ENCODE results near the gene IMPG1. TPM values are rescaled to one million over a fixed set of nuclear protein-coding genes. Genes with fewer than 3 reads are reported as not detected.
A peak's percentile ranks its signal among the peaks of the same experiment; 100 is the strongest.
"Not testable (repeated sequence)": the region's sequence is repeated elsewhere in the genome, so short reads cannot be mapped to it uniquely, and the experiment has no call there.

IMPG1 gene
- total RNA-seq, 1 experiment from 2014 or later = not detected

DNA sequence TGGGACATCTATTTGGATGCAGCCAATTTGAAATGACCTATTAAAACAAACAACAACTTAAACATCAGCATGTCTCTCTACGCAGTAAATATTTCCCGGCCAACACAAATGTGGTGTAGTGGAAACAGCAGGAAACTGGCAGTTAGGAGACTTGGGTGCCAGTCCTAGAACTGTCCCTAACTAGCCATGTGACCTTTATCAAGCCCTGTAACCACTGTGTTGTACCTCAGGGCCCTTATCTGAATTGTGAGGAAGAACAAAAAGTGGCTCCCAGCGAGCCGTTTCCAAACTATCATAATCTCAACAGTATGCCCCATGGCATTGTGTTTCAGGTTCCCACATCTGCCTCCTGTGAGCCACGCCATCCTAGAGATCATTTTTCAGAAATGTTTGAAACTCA is 124.5 kb downstream of the IMPG1 start:
- DNase-seq (ENCODE audit: low spot score) = no peak

DNA sequence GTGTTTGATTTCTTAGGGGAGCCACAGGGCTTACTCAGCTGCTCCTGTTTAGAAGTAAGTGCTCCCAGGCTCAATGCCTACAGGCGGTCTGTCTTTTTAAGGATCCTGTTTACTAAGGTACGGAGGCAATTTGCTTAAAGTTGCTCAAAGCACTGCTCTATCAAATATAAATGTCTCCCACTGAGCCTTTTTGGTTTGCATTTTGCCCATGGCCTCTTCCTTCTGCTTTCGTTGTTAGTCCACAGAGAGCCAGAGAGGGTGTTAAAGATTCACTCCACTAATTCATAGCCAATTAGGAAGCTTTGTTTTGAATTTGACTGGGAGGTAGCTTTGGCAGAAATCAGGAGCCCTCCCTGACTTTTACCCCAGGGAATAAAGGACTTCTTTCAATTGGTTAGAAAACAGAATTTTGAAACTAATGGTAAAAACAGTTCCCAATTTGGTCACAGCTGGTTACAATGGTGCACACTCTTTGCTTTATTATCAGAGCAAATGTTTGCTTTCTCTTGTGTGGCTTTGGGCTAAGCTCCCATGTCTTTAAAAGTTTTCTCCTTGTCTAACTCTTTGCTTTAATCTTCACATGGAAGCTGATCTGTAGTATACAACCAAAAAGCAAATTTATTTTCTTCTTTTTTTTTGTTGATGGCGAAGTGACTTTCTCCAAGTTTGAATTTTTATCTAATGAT is 126.2 kb downstream of the IMPG1 start:
- no peak for DNase-seq (ENCODE audit: low spot score)

DNA sequence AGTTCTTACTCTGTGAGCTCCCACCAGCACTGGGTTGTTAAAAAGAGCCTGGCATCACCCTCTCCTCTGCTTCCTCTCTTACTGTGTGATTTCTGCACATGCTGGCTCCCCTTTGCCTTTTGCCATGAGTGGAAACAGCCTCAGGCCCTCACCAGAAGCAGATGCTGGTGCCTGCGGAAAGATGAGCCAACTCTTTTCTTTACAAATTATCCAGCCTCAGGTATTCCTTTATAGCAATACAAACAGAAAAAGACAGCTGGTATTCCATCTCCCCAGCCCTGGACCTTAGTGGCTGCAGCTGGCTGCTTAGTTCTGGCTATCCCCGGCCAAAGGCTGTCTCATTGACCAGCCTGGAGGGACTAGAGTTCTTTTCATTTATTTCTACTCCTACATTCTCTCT is 129.1 kb downstream of the IMPG1 start:
- DNase-seq (ENCODE audit: low spot score) = no peak

DNA sequence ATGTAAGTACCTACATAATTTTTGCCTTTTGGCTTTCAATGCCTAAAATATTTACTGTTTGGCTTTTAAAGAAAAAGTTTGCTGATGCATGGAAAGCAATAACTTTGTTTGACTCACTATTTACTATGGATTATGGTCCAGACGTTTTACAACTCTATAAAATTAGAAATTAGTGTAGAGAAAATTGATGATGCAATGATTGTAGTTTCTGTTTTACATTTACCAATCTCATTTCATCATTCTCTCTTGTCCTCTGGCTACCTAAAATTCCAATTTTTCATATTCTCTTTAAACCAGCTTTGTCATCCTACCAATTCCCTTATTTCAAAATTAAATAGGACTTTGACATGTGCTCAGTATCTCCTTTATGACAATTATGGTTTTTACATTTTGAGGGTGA is 131.0 kb downstream of the IMPG1 start:
- DNase-seq (ENCODE audit: low spot score) = no peak

DNA sequence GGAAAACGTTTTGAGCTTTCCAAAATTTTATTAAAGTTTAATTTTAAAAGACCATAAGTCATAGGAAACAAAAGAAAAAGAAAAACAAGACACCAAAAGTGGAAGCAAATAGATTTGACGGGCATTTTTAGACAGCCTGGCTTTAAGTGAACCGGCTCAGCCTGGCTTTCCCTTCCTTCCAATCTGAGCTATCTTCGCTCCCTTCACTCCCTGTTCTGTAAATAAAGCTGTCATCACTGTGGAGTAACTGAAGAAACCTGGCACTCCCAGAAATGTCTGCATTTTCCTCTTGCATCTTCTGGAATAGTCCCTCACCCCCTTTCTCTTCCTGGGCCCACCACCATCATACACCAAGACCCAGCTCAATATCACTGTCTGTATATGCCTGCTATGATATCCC is 131.9 kb downstream of the IMPG1 start:
- no peak for DNase-seq (ENCODE audit: low spot score)

DNA sequence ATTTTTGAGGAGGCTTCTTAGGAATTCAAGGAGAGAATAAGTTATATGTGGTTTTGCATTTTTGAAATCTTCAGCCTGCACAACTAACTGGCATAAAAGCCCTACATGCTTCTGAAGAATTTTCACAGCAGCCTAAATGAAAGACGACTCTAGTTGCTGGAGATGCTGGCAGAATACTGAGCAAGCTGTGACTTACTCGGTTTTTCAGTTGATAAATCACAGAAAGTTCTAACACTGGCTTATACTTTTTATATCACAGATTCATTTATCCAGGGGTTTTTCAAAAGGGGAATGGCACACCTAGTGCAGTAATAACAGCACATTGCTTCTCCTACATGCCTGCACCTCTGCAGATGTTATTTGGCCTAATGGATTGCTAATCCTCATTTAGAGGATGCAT is 134.6 kb downstream of the IMPG1 start:
- no peak for DNase-seq (ENCODE audit: low spot score)

DNA sequence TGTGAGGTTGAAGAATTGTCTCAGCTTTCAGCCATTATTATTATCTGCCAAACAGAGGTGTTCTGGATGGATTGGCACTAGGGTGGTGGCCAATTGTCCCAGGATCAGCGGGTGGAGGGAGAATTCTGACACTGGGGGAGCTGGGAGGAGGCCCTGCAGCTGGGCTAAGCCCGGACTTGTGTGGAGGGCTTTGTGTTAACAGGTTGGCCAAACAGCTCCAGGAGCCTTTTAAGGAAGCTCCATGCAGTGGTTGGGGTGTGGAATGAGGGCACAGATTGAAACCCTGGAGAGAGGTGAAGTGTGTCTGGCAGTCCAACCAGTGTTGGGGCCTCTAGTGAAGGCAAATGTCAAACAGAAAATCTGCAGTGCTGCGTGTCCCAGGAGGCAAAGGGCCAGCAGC is 135.8 kb downstream of the IMPG1 start:
- DNase-seq (ENCODE audit: low spot score) = no peak

DNA sequence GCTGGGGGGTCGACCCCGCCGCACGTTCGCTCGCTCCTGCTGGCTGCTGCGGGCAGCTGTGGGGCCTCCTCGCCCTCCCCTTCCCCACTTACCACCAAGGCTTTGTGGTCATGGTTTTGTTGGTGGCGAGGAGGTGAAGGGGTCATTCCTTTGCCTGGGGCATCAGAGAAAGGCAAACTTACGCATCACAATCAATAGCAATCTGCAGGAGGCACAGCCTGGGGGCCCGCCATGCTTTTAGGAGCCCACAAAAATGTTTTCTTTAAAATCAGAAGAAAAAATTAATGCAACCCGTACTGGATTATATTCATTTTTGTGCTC is 137.0 kb downstream of the IMPG1 start:
- DNase-seq (ENCODE audit: low spot score) = no peak

DNA sequence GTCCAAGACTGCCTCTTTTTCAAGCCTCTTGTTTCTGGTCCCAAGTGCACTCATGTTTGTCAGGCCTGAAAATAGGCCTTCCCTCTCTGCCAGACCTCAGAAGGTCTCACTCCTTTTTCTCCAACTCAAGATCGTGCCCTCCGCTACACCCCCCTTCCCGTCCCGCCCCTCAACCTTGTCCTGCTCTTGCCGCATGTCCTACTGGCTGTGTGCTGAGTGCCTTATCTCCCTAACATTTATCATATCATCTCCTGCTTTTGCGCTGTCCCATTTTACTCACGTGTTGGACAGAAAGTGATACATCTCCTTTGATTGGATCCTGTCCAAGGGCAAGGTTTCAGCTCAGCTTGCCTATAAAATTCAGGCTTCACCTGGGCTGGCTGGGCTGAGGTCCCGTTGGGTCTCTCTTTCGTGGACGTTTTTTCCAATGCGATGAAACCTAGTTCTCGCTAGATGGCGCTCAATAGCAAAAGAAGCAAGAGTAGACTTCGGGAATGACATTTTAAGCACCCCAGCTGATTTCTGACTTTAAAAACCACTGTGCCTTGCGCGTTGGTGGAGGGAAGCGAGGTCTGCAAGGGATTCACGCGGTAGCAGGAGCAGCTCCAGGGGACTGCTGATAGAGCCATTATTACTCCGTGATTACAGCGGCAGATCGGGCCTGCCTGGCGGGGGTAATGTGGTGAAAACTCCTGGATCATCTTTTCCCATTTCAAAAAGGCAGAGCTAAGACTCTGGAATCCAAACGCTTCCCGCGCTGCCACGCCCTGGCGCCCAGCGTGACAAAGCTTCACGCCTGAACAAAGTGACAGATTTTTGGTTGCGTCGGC is 137.6 kb downstream of the IMPG1 start:
- DNase-seq (ENCODE audit: low spot score) = peak; percentile 67

DNA sequence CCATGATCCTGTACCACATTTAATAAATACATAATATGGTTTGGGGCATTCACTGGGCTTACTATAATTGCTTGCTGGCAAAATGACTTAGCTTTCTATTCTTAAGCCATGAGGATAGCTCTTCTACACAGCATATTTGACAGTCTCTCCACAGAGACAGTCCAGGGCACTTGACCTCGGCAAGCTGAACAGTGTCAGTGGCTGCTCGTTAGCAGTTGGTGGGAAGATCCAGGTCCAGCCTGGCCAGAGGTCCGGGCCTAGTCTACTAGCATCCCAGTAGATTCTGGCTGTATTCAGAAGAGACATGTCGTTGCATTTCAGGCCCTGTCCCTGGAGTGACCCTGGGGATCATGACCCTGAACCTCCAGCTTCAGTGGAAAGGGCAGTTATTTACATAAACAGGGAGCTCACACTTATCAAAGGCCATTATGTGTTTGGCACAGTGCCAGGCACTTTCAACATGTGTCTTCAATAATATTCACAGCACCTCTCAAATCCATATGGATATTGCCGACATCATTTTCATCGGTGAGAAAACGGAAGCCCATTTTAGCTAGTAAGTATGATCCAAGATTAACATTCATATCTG is 139.0 kb downstream of the IMPG1 start:
- no peak for DNase-seq (ENCODE audit: low spot score)

DNA sequence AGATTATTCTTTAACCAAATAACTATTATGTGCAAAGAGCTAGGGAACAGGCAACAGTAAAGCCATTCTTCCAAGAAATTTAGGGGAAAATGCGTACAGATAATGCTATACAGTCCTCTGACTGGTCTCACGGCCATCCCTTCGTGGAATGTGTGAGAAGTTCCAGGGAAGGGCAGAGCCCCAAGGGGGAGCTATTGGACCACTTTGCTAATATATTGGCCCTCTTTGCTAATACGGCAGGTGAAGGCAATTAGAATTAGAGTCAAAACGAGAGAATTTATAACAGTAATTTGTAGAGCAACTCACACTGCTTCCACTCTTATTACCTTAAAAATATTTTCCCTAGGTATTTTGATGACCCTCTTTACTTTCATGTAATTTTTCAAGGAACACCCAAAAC is 140.4 kb downstream of the IMPG1 start:
- peak; percentile 53 for DNase-seq (ENCODE audit: low spot score)

DNA sequence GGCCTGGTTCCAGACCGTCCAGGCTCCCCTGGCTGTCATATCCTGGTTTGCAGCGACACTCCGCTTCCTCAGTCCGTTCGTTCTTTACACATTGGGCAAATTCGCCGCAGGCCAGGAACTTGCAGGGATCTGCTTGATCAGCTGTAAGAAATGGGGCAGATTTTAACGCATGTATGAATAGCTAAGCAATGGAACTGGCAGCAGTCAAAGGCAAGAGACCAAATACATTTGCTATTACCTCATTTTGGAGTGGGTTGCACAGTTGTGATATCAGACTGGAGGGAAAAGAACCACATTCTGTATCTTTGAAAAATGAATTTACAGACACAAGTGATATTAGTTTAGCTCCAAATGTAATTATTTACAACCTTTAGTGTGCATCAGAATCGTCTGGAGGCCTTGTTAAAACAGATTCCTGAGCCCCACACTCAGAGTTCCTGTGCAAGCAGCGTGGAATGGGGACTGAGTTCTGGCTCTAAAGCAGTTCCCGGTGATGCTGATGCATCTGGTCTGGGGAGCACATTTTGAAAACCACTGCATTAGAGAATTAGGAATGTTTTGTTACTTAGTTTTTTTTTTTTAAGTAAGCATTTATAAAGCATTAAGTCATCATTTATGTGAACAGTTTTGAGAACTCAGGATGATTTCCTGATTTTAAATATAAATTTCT is 141.3 kb downstream of the IMPG1 start:
- DNase-seq (ENCODE audit: low spot score) = no peak

DNA sequence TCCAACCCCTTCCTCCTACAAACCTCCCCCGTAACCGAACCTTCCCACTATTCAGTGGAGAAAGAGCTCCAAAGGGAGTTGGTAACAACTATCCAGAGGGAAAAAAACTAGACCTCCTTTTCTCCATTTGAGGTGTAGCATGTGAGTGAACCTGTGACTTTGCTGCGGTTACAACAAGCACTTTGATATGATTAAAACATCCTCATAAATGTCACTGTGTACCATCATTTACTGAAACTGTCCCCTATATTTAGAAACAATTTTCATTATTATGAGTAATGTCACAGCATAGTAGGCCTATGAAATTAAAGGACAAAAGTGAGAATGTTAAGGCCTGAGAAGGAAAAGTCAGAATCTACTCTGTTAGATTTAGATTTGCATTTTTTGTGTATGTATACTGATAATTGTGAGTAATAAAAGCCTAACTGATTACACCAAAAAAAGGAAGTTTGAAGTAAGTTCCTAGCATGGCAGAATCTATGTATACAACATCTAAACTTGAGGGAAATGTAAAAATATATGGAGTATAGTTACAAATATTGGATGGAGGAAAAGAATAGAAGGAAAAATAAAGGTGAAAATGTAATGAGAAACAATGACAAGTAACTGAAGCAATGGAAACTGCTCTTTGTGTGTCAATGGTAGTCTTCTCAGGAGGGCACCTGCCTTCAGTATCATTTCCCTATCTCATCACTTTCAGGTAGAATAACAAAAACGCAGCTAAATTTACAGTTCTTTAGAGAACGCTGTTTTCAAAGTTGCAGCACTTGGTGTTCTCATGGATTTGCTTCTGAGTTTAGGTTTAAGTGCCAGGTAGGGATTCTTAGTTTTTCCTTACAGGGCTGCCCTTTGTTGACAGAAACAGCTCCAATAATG is 145.9 kb downstream of the IMPG1 start:
- no peak for DNase-seq (ENCODE audit: low spot score)

DNA sequence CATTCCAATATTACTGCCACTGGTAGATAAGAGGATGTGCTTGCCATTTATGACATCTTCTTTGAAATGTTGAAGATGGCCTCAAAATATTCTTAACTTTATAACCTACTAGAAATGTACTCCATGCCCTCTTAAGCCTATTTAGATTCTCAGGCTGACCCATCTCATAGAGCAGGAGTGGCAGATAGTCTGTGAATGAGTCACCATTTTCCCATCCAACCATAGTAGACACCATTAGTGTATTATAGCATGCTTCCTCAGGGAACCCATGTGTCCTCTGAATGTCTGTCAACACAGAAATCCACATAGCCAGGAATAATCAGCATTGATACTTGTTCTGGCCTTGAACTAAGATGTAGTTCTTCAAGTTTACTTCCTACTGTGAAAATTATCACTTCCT is 150.2 kb downstream of the IMPG1 start:
- no peak for DNase-seq (ENCODE audit: low spot score)

DNA sequence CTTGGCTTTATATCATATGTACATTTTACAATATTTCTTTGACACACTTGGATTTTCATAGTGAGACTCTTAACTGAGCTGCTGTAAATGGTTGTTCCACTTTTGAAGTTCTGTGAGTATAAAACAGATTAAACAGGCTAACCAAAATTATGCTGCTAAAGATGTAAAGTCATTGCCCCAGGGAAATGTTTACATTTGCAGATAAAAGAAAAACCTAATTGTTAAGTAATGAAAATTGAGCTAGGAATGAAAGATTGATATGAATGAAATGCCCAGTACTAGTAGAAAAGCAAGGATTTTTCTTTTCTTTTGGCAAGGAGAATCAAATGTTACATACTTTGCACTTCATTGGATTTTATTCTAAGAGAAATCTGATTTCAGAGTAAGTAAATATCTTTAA is 159.4 kb downstream of the IMPG1 start:
- no peak for DNase-seq (ENCODE audit: low spot score)

DNA sequence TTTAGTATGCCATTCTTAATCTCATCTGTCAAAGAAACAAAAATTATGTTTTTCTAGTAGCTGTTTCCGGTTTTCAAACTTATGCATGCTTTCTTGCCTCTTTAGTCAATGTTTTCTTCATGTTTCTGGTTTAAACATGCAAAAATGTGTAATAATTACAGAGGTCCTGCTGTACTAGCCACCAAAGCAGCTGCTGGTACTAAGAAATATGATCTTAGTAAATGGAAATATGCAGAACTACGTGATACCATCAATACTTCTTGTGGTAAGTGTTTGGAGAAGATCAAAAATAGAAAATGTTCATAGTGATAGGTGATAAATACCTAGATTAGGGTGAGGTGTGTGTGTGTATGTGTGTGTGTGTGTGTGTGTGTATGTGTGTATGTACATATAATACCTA is 165.0 kb downstream of the IMPG1 start:
- DNase-seq (ENCODE audit: low spot score) = no peak

DNA sequence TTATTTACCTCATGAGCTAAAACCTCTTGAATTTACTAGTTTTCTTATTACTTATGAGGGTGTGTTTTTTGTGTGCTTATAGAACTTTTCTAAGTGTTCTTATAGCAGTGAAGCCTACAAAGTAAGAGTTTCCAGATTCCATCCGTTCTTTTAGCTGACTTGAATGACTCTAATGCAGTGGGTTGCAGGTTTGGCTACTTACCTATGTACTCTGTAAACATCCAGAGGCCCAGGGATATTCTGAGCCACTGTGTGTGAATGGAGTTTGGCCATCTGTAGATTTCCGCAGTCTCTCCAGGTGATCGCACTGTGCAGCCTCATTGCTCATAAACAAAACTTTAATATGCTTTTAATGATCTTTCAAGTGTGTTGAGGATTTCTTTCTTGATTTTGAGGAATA is 165.6 kb downstream of the IMPG1 start:
- DNase-seq (ENCODE audit: low spot score) = no peak

DNA sequence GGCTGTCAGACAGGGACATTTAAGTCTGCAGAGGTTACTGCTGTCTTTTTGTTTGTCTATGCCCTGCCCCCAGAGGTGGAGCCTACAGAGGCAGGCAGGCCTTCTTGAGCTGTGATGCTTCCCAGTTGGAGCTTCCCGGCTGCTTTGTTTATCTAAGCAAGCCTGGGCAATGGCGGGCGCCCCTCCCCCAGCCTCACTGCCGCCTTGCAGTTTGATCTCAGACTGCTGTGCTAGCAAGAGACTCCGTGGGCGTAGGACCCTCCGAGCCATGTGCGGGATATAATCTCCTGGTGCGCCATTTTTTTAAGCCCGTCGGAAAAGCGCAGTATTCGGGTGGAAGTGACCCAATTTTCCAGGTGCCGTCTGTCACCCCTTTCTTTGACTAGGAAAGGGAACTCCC is 167.3 kb downstream of the IMPG1 start:
- DNase-seq (ENCODE audit: low spot score) = not testable (repeated sequence)

DNA sequence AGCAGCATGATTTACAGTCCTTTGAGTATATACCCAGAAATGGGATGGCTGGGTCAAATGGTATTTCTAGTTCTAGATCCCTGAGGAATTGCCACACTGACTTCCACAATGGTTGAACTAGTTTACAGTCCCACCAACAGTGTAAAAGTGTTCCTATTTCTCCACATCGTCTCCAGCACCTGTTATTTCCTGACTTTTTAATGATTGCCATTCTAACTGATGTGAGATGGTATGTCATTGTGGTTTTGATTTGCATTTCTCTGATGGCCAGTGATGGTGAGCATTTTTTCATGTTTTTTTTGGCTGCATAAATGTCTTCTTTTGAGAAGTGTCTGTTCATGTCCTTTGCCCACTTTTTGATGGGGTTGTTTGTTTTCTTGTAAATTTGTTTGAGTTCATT is 172.2 kb downstream of the IMPG1 start:
- DNase-seq (ENCODE audit: low spot score) = not testable (repeated sequence)

DNA sequence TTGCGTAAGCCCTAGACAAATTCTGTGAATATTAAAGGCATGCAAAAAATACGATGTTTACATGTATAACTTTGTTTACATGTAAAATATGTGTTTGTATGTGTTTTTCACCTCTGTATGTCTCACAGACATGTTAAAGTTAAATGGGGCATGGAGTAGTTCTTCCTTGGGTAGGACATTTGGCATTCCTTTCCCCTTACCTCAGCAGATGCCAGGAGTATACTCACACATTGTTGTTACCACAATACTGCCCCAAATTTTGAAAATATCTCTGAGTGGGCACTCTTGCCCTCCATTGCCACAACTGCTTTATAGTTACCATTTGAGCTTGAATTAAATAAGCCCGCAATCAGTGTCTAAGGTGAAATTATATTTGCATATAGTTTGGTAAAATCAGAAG is 175.9 kb downstream of the IMPG1 start:
- no peak for DNase-seq (ENCODE audit: low spot score)

DNA sequence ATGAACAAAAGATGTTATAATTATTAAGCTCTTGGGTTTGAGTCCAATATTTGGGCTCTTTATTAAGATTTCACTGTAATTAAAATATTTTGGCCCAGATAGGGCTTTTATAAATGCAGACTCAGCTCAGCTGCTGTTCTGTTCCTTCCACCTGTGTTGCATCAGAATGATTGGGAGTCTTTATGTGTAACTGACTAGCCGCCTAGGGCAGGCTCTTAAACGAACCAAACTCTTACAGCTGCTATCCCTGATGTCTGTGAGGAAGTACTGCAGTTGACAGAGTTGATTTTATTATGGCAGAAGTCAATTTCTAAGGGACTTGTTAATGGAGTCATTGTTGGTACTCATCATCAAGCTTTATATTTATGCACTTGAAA is 178.7 kb downstream of the IMPG1 start:
- no peak for DNase-seq (ENCODE audit: low spot score)
